Activated CD8-positive, alpha-beta memory T cell treated with anti-CD3 and anti-CD28 coated beads for 36 hours (primary cell): ENCODE measurements around the gene WWC2. TPM values are rescaled to one million over a fixed set of nuclear protein-coding genes. Genes with fewer than 3 reads are reported as not detected.

Experiments used
- CTCF ChIA-PET: fragments of 350-600 bp; sonication (Branson Sonifier 250); formaldehyde crosslinking; loops from one replicate; lab custom pipeline; 2021; ENCODE audit warnings: antibody characterized with exemption; lab: Charles Lee
- POLR2A ChIA-PET: fragments of 350-600 bp; sonication (Branson Sonifier 250); formaldehyde crosslinking; loops from one replicate; lab custom pipeline; 2021; ENCODE audit warnings: antibody characterized with exemption; lab: Charles Lee
- total RNA-seq, 2 experiments: library from RNA; stranded (reverse); gene quantifications; one replicate each; pipeline ENCODE4 v1.2.3, GENCODE V29; 2021

WWC2 gene
- total RNA-seq, 2 experiments from 2014 or later, result 1.3 to 1.5 TPM

GRCh38 chr4:183329244-183329643 is 230.2 kb downstream of the WWC2 start:
- CTCF ChIA-PET, result no interaction called here
- POLR2A ChIA-PET, result no interaction called here

- ChIA-PET POLR2A (no interaction called here), CTCF (no interaction called here)
Measured at GRCh38 chr4:183329954-183330742, 231.1 kb downstream of the WWC2 start.

GRCh38 chr4:183330841-183331240 is 231.8 kb downstream of the WWC2 start:
- CTCF ChIA-PET, result no interaction called here

GRCh38 chr4:183332447-183332846 is 233.4 kb downstream of the WWC2 start:
- ChIA-PET CTCF (no interaction called here), POLR2A (no interaction called here)

More at GRCh38 chr4:183330841-183331240, 231.8 kb downstream of the WWC2 start:
- POLR2A ChIA-PET, result no interaction called here

- CTCF ChIA-PET, result no interaction called here
- POLR2A ChIA-PET, result no interaction called here
Measured at GRCh38 chr4:183333202-183333601, 234.1 kb downstream of the WWC2 start.

- ChIA-PET CTCF (no interaction called here), POLR2A (no interaction called here)
Measured at GRCh38 chr4:183333983-183334382, 234.9 kb downstream of the WWC2 start.

- POLR2A ChIA-PET, result no interaction called here
- CTCF ChIA-PET, result no interaction called here
Measured at GRCh38 chr4:183335369-183335940, 236.4 kb downstream of the WWC2 start.

GRCh38 chr4:183337349-183337748 is 238.3 kb downstream of the WWC2 start:
- ChIA-PET CTCF (no interaction called here), POLR2A (no interaction called here)

- ChIA-PET POLR2A (no interaction called here), CTCF (no interaction called here)
Measured at GRCh38 chr4:183337833-183338232, 238.8 kb downstream of the WWC2 start.

- POLR2A ChIA-PET, result no interaction called here
- CTCF ChIA-PET, result no interaction called here
Measured at GRCh38 chr4:183342541-183343533, 243.8 kb downstream of the WWC2 start.

- CTCF ChIA-PET, result interaction anchor here (0.5 to 0.6 kb wide), 2 partner anchors 67 to 517 kb away, joined by 3 read pairs; no protein-coding TSS in a partner anchor
- POLR2A ChIA-PET, result no interaction called here
Measured at GRCh38 chr4:183343730-183344129, 244.7 kb downstream of the WWC2 start.

GRCh38 chr4:183344523-183345255 is 245.6 kb downstream of the WWC2 start:
- CTCF ChIA-PET, result no interaction called here
- POLR2A ChIA-PET, result no interaction called here

GRCh38 chr4:183345261-183345660 is 246.2 kb downstream of the WWC2 start:
- POLR2A ChIA-PET, result no interaction called here

GRCh38 chr4:183347146-183347545 is 248.1 kb downstream of the WWC2 start:
- ChIA-PET CTCF (no interaction called here), POLR2A (no interaction called here)

More at GRCh38 chr4:183345261-183345660, 246.2 kb downstream of the WWC2 start:
- CTCF ChIA-PET, result no interaction called here

- ChIA-PET CTCF (no interaction called here), POLR2A (no interaction called here)
Measured at GRCh38 chr4:183347566-183347965, 248.5 kb downstream of the WWC2 start.

GRCh38 chr4:183348136-183348535 is 249.1 kb downstream of the WWC2 start:
- ChIA-PET CTCF (no interaction called here), POLR2A (no interaction called here)

- POLR2A ChIA-PET, result no interaction called here
Measured at GRCh38 chr4:183348706-183349659, 249.9 kb downstream of the WWC2 start.

GRCh38 chr4:183349673-183350072 is 250.6 kb downstream of the WWC2 start:
- ChIA-PET POLR2A (no interaction called here), CTCF (no interaction called here)

More at GRCh38 chr4:183348706-183349659, 249.9 kb downstream of the WWC2 start:
- CTCF ChIA-PET, result no interaction called here
